GM12878 (cell line): ENCODE data around the gene AFAP1.

Source experiments
- EP300 ChIP-seq, 2 experiments: fragments of 150-350 bp in 1 of 2; IDR thresholded peaks; 2 replicates each; pipeline ENCODE4 v1.6.1; 2011 to 2012; ENCODE audit warnings: low read depth in 2 of 2, low read length in 2 of 2, borderline replicate concordance in 1 of 2, improper control_type of control experiment in 1 of 2, inconsistent platforms in 1 of 2; ENCODE audit not compliant: control insufficient read depth in 1 of 2
- NR2C1 ChIP-seq: fragments of 450-650 bp; IDR thresholded peaks from 2 replicates; pipeline ENCODE4 v1.6.1; 2017; ENCODE audit warnings: antibody characterized with exemption, mild to moderate bottlenecking, moderate library complexity
- POLR2A ChIP-seq: IDR thresholded peaks from 2 replicates; pipeline ENCODE4 v1.6.1; 2011; ENCODE audit warnings: low read depth, mild to moderate bottlenecking, low read length
- SIN3A ChIP-seq: IDR thresholded peaks from 2 replicates; pipeline ENCODE4 v1.6.1; 2012; ENCODE audit warnings: low read depth, low read length, improper control_type of control experiment
- SRF ChIP-seq, 2 experiments: IDR thresholded peaks; 2 replicates each; pipeline ENCODE4 v1.6.1; 2011; ENCODE audit warnings: low read depth in 2 of 2, low read length in 2 of 2, mild to moderate bottlenecking in 1 of 2, moderate library complexity in 1 of 2
- YY1 ChIP-seq: IDR thresholded peaks from 2 replicates; pipeline ENCODE4 v1.6.1; 2011; ENCODE audit warnings: low read depth, mild to moderate bottlenecking, low read length
- ZNF24 ChIP-seq: fragments of 450-650 bp; IDR thresholded peaks from 2 replicates; pipeline ENCODE4 v1.6.1; 2017; ENCODE audit warnings: antibody characterized with exemption, mild to moderate bottlenecking
- TF ChIP-seq, protein P1 (sequence below): IDR thresholded peaks from 2 replicates; pipeline ENCODE4 v1.6.1; 2012; ENCODE audit warnings: mild to moderate bottlenecking, low read depth, low read length

- TF ChIP-seq YY1 (no peak), SIN3A (no peak), ZNF24 (no peak), EP300 (IDR thresholded peaks at IDR 0.05; ENCODE audit: borderline replicate concordance in 1 of 2, control insufficient read depth in 1 of 2, low read depth in 2 of 2, low read length in 2 of 2) (no peak), NR2C1 (no peak), POLR2A (no peak), SRF (IDR thresholded peaks at IDR 0.05; ENCODE audit: low read depth in 2 of 2, low read length in 2 of 2) (no peak)
- TF ChIP-seq, protein P1, sequence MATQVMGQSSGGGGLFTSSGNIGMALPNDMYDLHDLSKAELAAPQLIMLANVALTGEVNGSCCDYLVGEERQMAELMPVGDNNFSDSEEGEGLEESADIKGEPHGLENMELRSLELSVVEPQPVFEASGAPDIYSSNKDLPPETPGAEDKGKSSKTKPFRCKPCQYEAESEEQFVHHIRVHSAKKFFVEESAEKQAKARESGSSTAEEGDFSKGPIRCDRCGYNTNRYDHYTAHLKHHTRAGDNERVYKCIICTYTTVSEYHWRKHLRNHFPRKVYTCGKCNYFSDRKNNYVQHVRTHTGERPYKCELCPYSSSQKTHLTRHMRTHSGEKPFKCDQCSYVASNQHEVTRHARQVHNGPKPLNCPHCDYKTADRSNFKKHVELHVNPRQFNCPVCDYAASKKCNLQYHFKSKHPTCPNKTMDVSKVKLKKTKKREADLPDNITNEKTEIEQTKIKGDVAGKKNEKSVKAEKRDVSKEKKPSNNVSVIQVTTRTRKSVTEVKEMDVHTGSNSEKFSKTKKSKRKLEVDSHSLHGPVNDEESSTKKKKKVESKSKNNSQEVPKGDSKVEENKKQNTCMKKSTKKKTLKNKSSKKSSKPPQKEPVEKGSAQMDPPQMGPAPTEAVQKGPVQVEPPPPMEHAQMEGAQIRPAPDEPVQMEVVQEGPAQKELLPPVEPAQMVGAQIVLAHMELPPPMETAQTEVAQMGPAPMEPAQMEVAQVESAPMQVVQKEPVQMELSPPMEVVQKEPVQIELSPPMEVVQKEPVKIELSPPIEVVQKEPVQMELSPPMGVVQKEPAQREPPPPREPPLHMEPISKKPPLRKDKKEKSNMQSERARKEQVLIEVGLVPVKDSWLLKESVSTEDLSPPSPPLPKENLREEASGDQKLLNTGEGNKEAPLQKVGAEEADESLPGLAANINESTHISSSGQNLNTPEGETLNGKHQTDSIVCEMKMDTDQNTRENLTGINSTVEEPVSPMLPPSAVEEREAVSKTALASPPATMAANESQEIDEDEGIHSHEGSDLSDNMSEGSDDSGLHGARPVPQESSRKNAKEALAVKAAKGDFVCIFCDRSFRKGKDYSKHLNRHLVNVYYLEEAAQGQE, result no peak
Measured at GRCh38 chr4:7979652-7979968, 39.9 kb upstream of the AFAP1 start.
